GM12892 (cell line): Measurements from ENCODE around the gene ZSCAN32.

Experiments used
- POLR2A ChIP-seq: IDR thresholded peaks from 2 replicates; pipeline ENCODE4 v1.6.1; 2011; ENCODE audit warnings: low read depth, low read length, control low read depth
- TAF1 ChIP-seq: IDR thresholded peaks from 2 replicates; pipeline ENCODE4 v1.6.1; 2011; ENCODE audit warnings: low read depth, mild to moderate bottlenecking, control low read depth, low read length, borderline replicate concordance

GRCh38 chr16:3401719-3402397 is 1.1 kb upstream of the ZSCAN32 start:
- TF ChIP-seq POLR2A, result no peak
- TF ChIP-seq TAF1, result no peak
